H1 (cell line): ENCODE results near the gene NAA10. TPM values are rescaled to one million over a fixed set of nuclear protein-coding genes. Genes with fewer than 3 reads are reported as not detected.

ENCODE experiments used
- CTCF ChIA-PET: fragments of 300-600 bp; sonication (Branson Sonifier 250); formaldehyde crosslinking; loops from one replicate; lab custom pipeline; 2021; ENCODE audit not compliant: partially characterized antibody; lab: Charles Lee
- POLR2A ChIA-PET: fragments of 300-600 bp; sonication (Branson Sonifier 250); formaldehyde crosslinking; loops from one replicate; lab custom pipeline; 2021; ENCODE audit warnings: inconsistent platforms; ENCODE audit not compliant: partially characterized antibody; lab: Charles Lee
- DNase-seq, 2 experiments: peaks; one replicate each; pipeline versions ENCODE4 v3.0.0 to v3.0.0-alpha.2; 2010 to 2022; ENCODE audit warnings: low spot score in 2 of 2, low read depth in 1 of 2, mixed read lengths in 1 of 2
- FAIRE-seq: peaks from 2 replicates; lab custom pipeline; 2011; peaks lifted over from hg19 to GRCh38; lab: Jason Lieb, UNC
- H2AFZ ChIP-seq: 2 replicates; pipeline ENCODE4 v1.8.1; 2012; ENCODE audit warnings: low read length, inconsistent platforms
- H2AK5ac ChIP-seq: 2 replicates; pipeline ENCODE4 v1.6.1; 2013; ENCODE audit warnings: low read depth, low read length
- H2BK120ac ChIP-seq: replicated peaks from 2 replicates; pipeline ENCODE3; 2013; ENCODE audit warnings: low read depth, low read length, inconsistent platforms
- H2BK12ac ChIP-seq: 2 replicates; pipeline ENCODE4 v1.6.1; 2013; ENCODE audit warnings: low read depth, low read length
- H2BK15ac ChIP-seq: 2 replicates; pipeline ENCODE4 v1.6.1; 2013; ENCODE audit warnings: low read length
- H2BK20ac ChIP-seq: 2 replicates; pipeline ENCODE4 v1.6.1; 2013; ENCODE audit warnings: low read length
- H2BK5ac ChIP-seq: 2 replicates; pipeline ENCODE4 v1.6.1; 2013; ENCODE audit warnings: low read depth, low read length
- H3K14ac ChIP-seq: 2 replicates; pipeline ENCODE4 v1.6.1; 2013; ENCODE audit warnings: inconsistent platforms; ENCODE audit not compliant: insufficient read length
- H3K18ac ChIP-seq: 2 replicates; pipeline ENCODE4 v1.6.1; 2013; ENCODE audit warnings: low read length; ENCODE audit errors: extremely low read depth
- H3K23ac ChIP-seq: 2 replicates; pipeline ENCODE4 v1.6.1; 2013; ENCODE audit warnings: inconsistent platforms; ENCODE audit not compliant: insufficient read length
- H3K23me2 ChIP-seq: 2 replicates; pipeline ENCODE4 v1.6.1; 2013; ENCODE audit warnings: low read depth, low read length
- H3K27ac ChIP-seq: 2 replicates; pipeline ENCODE4 v1.6.1; 2011; ENCODE audit warnings: low read depth, low read length, inconsistent platforms
- H3K27me3 ChIP-seq, 4 experiments: replicated peaks in 1 of 4; 1 replicate in 1 of 4; 2 replicates in 3 of 4; pipeline versions ENCODE4 v1.6.1 to v1.8.1; 2011 to 2013; ENCODE audit warnings: low read length in 3 of 4, mild to moderate bottlenecking in 3 of 4, inconsistent platforms in 2 of 4, mixed read lengths in 2 of 4, moderate library complexity in 1 of 4; ENCODE audit not compliant: control insufficient read depth in 3 of 4, insufficient read depth in 3 of 4; ENCODE audit errors: extremely low read depth in 1 of 4
- H3K36me3 ChIP-seq, 4 experiments: 2 replicates each; pipeline versions ENCODE4 v1.6.1 to v1.8.1; 2011 to 2013; ENCODE audit warnings: mild to moderate bottlenecking in 4 of 4, low read length in 3 of 4, moderate library complexity in 2 of 4, control low read depth in 1 of 4, inconsistent platforms in 1 of 4; ENCODE audit not compliant: insufficient read depth in 4 of 4, control insufficient read depth in 2 of 4
- H3K4ac ChIP-seq: replicated peaks from 2 replicates; pipeline ENCODE3; 2013; ENCODE audit warnings: low read length, low read depth, mixed read lengths, inconsistent platforms; ENCODE audit not compliant: insufficient read length
- H3K4me1 ChIP-seq, 4 experiments: replicated peaks in 1 of 4; 1 replicate in 1 of 4; 2 replicates in 3 of 4; pipeline versions ENCODE4 v1.6.1 to v1.8.1; 2011 to 2013; ENCODE audit warnings: low read length in 3 of 4, inconsistent platforms in 2 of 4, mixed read lengths in 1 of 4; ENCODE audit not compliant: insufficient read depth in 4 of 4, control insufficient read depth in 3 of 4
- H3K4me2 ChIP-seq, 2 experiments: 2 replicates each; pipeline versions ENCODE4 v1.6.1 to v1.8.1; 2011 to 2013; ENCODE audit warnings: low read depth in 2 of 2, low read length in 2 of 2, control low read depth in 1 of 2, inconsistent platforms in 1 of 2, mild to moderate bottlenecking in 1 of 2; ENCODE audit not compliant: insufficient read depth in 1 of 2
- H3K4me3 ChIP-seq, 4 experiments: fragments of 200-600, 300-600 bp in 1 of 4; sonication (generic), shearing (Covaris generic), sonication (Bioruptor Twin) in 1 of 4; 2 replicates each; pipeline versions ENCODE4 v1.5.1 to v1.8.1; 2011 to 2016; ENCODE audit warnings: low read length in 4 of 4, low read depth in 3 of 4, control low read depth in 2 of 4, inconsistent platforms in 2 of 4, mild to moderate bottlenecking in 2 of 4, mixed read lengths in 1 of 4, moderate library complexity in 1 of 4; ENCODE audit not compliant: insufficient read depth in 2 of 4; ENCODE audit errors: extremely low read depth in 1 of 4
- H3K56ac ChIP-seq: replicated peaks from 2 replicates; pipeline ENCODE3; 2013; ENCODE audit warnings: low read depth, mild to moderate bottlenecking, mixed read lengths, low read length, inconsistent platforms; ENCODE audit not compliant: insufficient read length
- H3K79me1 ChIP-seq: 2 replicates; pipeline ENCODE4 v1.6.1; 2013; ENCODE audit warnings: low read depth, low read length, control low read depth
- H3K79me2 ChIP-seq, 2 experiments: 2 replicates each; pipeline versions ENCODE4 v1.6.1 to v1.8.1; 2012 to 2013; ENCODE audit warnings: low read length in 2 of 2, mild to moderate bottlenecking in 2 of 2, inconsistent platforms in 1 of 2; ENCODE audit not compliant: insufficient read depth in 2 of 2, control insufficient read depth in 1 of 2
- H3K9ac ChIP-seq, 4 experiments: replicated peaks in 1 of 4; 1 replicate in 1 of 4; 2 replicates in 3 of 4; pipeline versions ENCODE4 v1.6.1 to v1.8.1; 2011 to 2013; ENCODE audit warnings: low read depth in 3 of 4, low read length in 3 of 4, control low read depth in 2 of 4, mild to moderate bottlenecking in 2 of 4, moderate library complexity in 2 of 4, inconsistent platforms in 1 of 4; ENCODE audit errors: extremely low read depth in 1 of 4
- H3K9me3 ChIP-seq, 2 experiments: 2 replicates each; pipeline versions ENCODE4 v1.6.1 to v1.8.1; 2012 to 2013; ENCODE audit warnings: mild to moderate bottlenecking in 2 of 2, moderate library complexity in 2 of 2, control low read depth in 1 of 2, inconsistent platforms in 1 of 2, low read depth in 1 of 2, low read length in 1 of 2, mixed read lengths in 1 of 2; ENCODE audit not compliant: insufficient read depth in 2 of 2
- H4K20me1 ChIP-seq, 2 experiments: replicated peaks in 1 of 2; 2 replicates each; pipeline versions ENCODE3 to v1.8.1; 2011 to 2013; ENCODE audit warnings: inconsistent platforms in 2 of 2, low read length in 2 of 2, mild to moderate bottlenecking in 1 of 2; ENCODE audit not compliant: insufficient read depth in 2 of 2, control insufficient read depth in 1 of 2
- H4K5ac ChIP-seq: 2 replicates; pipeline ENCODE4 v1.6.1; 2013; ENCODE audit warnings: low read length, low read depth, mixed read lengths, inconsistent platforms; ENCODE audit not compliant: insufficient read length
- H4K8ac ChIP-seq: 2 replicates; pipeline ENCODE4 v1.8.0; 2013; ENCODE audit warnings: mild to moderate bottlenecking, moderate library complexity, low read length, inconsistent platforms; ENCODE audit not compliant: insufficient read depth; ENCODE audit errors: extremely low read depth
- H4K91ac ChIP-seq: replicated peaks from 2 replicates; pipeline ENCODE3; 2013; ENCODE audit warnings: low read length, mixed read lengths, inconsistent platforms; ENCODE audit not compliant: insufficient read length
- BCL11A ChIP-seq, 2 experiments: IDR thresholded peaks; one replicate each; pipeline ENCODE4 v1.6.1; 2011; ENCODE audit warnings: low read depth in 2 of 2, low read length in 2 of 2, mild to moderate bottlenecking in 2 of 2
- CBX8 ChIP-seq: fragments of 300-800, 300-1000 bp; sonication (generic); IDR thresholded peaks from 2 replicates; pipeline ENCODE4 v1.7.1; 2016; ENCODE audit warnings: low read depth, low read length, borderline replicate concordance
- HDAC6 ChIP-seq: IDR thresholded peaks from one replicate; pipeline ENCODE4 v1.7.1; 2012; ENCODE audit warnings: low read depth, mild to moderate bottlenecking, inconsistent platforms, low read length, moderate library complexity
- NRF1 ChIP-seq: IDR thresholded peaks from 2 replicates; pipeline ENCODE4 v1.6.1; 2011; ENCODE audit warnings: mild to moderate bottlenecking, low read depth, low read length, improper control_type of control experiment
- SAP30 ChIP-seq: fragments of 300-600 bp; sonication (generic); IDR thresholded peaks from 2 replicates; pipeline ENCODE4 v1.7.1; 2012; ENCODE audit warnings: low read length, moderate library complexity, mild to moderate bottlenecking, inconsistent platforms; ENCODE audit not compliant: insufficient read depth, insufficient replicate concordance
- SIX5 ChIP-seq: IDR thresholded peaks from 2 replicates; pipeline ENCODE4 v1.6.1; 2011; ENCODE audit warnings: mild to moderate bottlenecking, low read depth, low read length
- SUZ12 ChIP-seq: fragments of 200-600 bp; sonication (generic); IDR thresholded peaks from 2 replicates; pipeline ENCODE4 v1.6.1; 2012; ENCODE audit warnings: mild to moderate bottlenecking, inconsistent platforms, low read length, moderate library complexity, mixed read lengths
- TAF1 ChIP-seq: IDR thresholded peaks from 2 replicates; pipeline ENCODE4 v1.6.1; 2011; ENCODE audit warnings: mild to moderate bottlenecking, low read depth, low read length
- TAF7 ChIP-seq: optimal IDR thresholded peaks from 2 replicates; pipeline ENCODE3; 2011; ENCODE audit warnings: low read depth, mild to moderate bottlenecking, inconsistent platforms, low read length, moderate library complexity, borderline replicate concordance
- TEAD4 ChIP-seq: IDR thresholded peaks from 2 replicates; pipeline ENCODE4 v1.6.1; 2012; ENCODE audit warnings: low read depth, low read length, inconsistent platforms, mixed read lengths
- WGBS, 2 experiments: shearing (Covaris generic) in 1 of 2; methylation state at CpG; one replicate each; pipeline versions ENCODE4 v1.1.6 to v1.1.7; 2013 to 2015; ENCODE audit warnings: low lambda C conversion rate in 2 of 2, mixed read lengths in 2 of 2, inconsistent platforms in 1 of 2, low coverage in 1 of 2, missing lambda C conversion rate in 1 of 2; ENCODE audit not compliant: insufficient replicate concordance in 2 of 2, insufficient coverage in 1 of 2, insufficient read length in 1 of 2; ENCODE audit errors: extremely low coverage in 1 of 2, missing lambda C conversion rate in 1 of 2; 5-methylcytosine and 5-hydroxymethylcytosine counted together
- polyA plus RNA-seq, 7 experiments: library from polyadenylated mRNA; depleted of rRNA in 3 of 7; stranded (reverse) in 5 of 7; unstranded in 2 of 7; fragments of >200 nt in 5 of 7; fragments of 200-250 nt in 2 of 7; gene quantifications; 1 replicate in 5 of 7; 2 replicates in 1 of 7; 4 replicates in 1 of 7; pipeline versions ENCODE4 v1.2.1 to v1.2.3, GENCODE V29; 2011 to 2013; ENCODE audit warnings: missing spikeins in 2 of 7, mixed read lengths in 2 of 7
- total RNA-seq: library from RNA; stranded (reverse); fragmentation: NEBNext Ultra II Directional; extraction: Animal tissue kit (Norgen Biotek cat#: 25700); gene quantifications from 2 replicates; pipeline ENCODE4 v1.2.1, GENCODE V29; 2021
- TF ChIP-seq, protein P1 (sequence below): IDR thresholded peaks from 2 replicates; pipeline ENCODE4 v1.6.1; 2012; ENCODE audit warnings: inconsistent platforms

Gene NAA10
- total and polyA plus RNA-seq, 2 of the 8 experiments (the other 6 are each of a cell fraction or from before 2014, with no cell fraction given): 80.4 to 98.8 TPM

GRCh38 chrX:153958605-153959004, 23.8 kb upstream of the NAA10 start:
- Histone ChIP-seq H3K9me3 (no peaks in the 10 kb centered on the region), H2BK120ac (no peak overlapping the region), H3K56ac (no peak overlapping the region), H3K18ac (no peak overlapping the region), H3K23ac (no peak overlapping the region), H4K8ac (no peak overlapping the region), H4K5ac (no peak overlapping the region), H3K4ac (no peak overlapping the region), H2BK15ac (no peak overlapping the region), H4K91ac (no peak overlapping the region), H3K9ac (no peak overlapping the region), H2AK5ac (no peak overlapping the region), H3K14ac (no peak overlapping the region), H3K79me1 (no peaks in the 10 kb centered on the region), H3K27me3 (no peaks in the 10 kb centered on the region), H3K4me1 (no peaks in the 10 kb centered on the region), H2BK20ac (no peak overlapping the region), H3K79me2 (peaks cover 0 to 14% of the 10 kb centered on the region in 2 experiments; a peak in 2 of 4 replicates), H3K36me3 (peaks cover 17 to 98% (median 60%) of the 10 kb centered on the region in 4 experiments)
- DNase-seq: no peak
- POLR2A ChIA-PET: interaction anchor here (1.1 to 5.0 kb wide), 2 partner anchors 9 to 13 kb away, joined by 7 to 26 read pairs; partner anchors contain the start of gene HCFC1
- TF ChIP-seq, protein P1, sequence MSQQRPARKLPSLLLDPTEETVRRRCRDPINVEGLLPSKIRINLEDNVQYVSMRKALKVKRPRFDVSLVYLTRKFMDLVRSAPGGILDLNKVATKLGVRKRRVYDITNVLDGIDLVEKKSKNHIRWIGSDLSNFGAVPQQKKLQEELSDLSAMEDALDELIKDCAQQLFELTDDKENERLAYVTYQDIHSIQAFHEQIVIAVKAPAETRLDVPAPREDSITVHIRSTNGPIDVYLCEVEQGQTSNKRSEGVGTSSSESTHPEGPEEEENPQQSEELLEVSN: no peak
- TF ChIP-seq TAF1 (no peak), BCL11A (IDR thresholded peaks at IDR 0.05; ENCODE audit: low read depth in 2 of 2, low read length in 2 of 2) (no peak), TEAD4 (no peak), SAP30 (no peak), TAF7 (no peak), SUZ12 (no peak), CBX8 (no peak), NRF1 (no peak), HDAC6 (no peak), SIX5 (no peak)
- TF ChIP-seq, all 59 proteins: peak for 0
- Histone ChIP-seq H3K4me2 (no peak overlapping the region), H2AFZ (no peak overlapping the region), H2BK5ac (no peak overlapping the region), H3K23me2 (no peaks in the 10 kb centered on the region), H3K27ac (no peak overlapping the region), H4K20me1 (peaks cover 2 to 11% of the 10 kb centered on the region in 2 experiments), H3K4me3 (no peak overlapping the region), H2BK12ac (no peak overlapping the region)
- CTCF ChIA-PET: interaction anchor here (0.6 to 1.8 kb wide), 4 partner anchors 8 to 23 kb away, joined by 3 to 8 read pairs (median 5); no protein-coding TSS in a partner anchor
- WGBS, 2 experiments: 93% methylated on average over 3 of the region's 14 CpGs; no CpG with 5 or more reads in 1 of the 2 experiments
- no peak for FAIRE-seq
